ENCODE measurements around the gene SLC7A10.

Gene SLC7A10

DNA sequence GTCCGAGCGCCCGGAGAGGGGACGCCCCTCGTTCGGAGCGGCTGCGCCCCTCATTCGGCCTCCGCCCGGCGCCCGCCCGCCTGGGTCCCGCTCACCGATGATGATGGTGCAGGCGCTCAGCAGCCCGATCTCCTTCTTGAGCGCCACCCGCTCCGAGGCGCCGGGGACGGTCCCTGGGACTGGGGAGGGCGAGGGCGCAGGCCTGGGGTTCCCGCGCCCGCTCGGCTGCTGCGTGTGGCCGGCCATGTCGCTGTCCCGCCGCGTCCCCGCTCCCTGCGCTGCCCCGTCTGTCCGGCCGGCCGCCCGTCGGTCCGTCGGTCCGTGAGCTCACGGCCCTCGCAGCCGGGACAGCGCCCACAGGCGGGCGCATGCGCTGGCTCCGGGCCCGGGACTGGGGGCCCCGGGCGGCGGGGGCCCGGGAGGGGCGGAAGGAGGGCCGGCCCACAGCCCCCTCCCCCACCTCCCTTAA, at the start of gene SLC7A10:
Gene SLC7A10, minus strand, starts transcription at position 393 of the 469 bp plus-strand sequence. Its CDS starts 147 bp downstream, at position 246.
- Histone ChIP-seq H3K4me3 (peak within 1 kb of the TSS; percentile 58), H3K27ac (no peak within 1 kb of the TSS)
- no peak for DNase-seq (ENCODE audit: low spot score)
- TF ChIP-seq, protein P1, sequence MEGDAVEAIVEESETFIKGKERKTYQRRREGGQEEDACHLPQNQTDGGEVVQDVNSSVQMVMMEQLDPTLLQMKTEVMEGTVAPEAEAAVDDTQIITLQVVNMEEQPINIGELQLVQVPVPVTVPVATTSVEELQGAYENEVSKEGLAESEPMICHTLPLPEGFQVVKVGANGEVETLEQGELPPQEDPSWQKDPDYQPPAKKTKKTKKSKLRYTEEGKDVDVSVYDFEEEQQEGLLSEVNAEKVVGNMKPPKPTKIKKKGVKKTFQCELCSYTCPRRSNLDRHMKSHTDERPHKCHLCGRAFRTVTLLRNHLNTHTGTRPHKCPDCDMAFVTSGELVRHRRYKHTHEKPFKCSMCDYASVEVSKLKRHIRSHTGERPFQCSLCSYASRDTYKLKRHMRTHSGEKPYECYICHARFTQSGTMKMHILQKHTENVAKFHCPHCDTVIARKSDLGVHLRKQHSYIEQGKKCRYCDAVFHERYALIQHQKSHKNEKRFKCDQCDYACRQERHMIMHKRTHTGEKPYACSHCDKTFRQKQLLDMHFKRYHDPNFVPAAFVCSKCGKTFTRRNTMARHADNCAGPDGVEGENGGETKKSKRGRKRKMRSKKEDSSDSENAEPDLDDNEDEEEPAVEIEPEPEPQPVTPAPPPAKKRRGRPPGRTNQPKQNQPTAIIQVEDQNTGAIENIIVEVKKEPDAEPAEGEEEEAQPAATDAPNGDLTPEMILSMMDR (IDR thresholded peaks at IDR 0.05), result no peak

DNA sequence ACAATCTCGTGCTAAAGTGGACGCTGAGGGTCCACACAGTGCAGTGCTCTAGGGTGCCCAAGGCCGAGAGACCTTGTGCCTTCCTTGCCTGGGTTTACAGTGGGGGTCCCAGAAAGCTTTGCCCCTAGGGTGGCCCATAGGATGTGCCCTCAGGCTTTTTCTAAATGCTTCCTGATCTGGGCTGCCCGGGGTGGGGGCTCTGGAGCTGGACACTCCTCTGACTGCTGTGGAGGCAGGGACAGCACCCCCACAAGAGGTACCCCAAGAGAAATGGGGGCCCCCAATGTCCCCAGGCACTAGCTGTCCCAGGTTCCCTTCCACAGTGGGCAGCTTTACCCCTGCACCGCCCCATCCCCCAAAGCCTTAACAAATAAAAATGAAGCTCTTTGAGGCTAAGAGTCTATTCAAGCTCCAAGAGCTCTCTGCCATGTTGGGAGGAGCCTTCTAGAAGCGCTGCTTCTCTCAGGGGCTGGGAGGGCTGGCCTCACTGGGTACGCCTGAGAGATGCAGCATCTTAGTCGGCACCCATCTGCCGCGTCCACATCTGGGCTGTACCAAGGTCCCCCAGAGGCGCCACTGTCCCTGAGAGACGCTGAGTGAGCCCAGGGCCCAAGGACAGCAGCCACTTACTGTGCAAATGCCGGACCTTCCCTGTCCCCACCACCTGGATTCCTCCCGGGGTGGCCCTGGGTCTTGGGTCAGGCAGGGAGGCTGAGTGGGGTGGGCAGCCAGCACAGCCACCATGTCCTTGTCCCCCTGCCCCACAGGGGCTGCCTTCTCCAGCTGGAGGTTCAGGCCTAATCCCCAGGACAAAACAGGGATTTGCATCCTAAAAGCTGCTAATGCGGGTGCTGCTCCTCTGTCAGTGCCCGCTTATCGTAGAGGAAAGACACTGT, 49.3 kb upstream of the SLC7A10 start:
- Histone ChIP-seq H3K27ac (peak overlapping the region in 1 of 2 donors; percentile 24), H3K4me3 (no peak overlapping the region)
- no peak for DNase-seq (ENCODE audit: low spot score)
- TF ChIP-seq, protein P1 (IDR thresholded peaks at IDR 0.05), result no peak

DNA sequence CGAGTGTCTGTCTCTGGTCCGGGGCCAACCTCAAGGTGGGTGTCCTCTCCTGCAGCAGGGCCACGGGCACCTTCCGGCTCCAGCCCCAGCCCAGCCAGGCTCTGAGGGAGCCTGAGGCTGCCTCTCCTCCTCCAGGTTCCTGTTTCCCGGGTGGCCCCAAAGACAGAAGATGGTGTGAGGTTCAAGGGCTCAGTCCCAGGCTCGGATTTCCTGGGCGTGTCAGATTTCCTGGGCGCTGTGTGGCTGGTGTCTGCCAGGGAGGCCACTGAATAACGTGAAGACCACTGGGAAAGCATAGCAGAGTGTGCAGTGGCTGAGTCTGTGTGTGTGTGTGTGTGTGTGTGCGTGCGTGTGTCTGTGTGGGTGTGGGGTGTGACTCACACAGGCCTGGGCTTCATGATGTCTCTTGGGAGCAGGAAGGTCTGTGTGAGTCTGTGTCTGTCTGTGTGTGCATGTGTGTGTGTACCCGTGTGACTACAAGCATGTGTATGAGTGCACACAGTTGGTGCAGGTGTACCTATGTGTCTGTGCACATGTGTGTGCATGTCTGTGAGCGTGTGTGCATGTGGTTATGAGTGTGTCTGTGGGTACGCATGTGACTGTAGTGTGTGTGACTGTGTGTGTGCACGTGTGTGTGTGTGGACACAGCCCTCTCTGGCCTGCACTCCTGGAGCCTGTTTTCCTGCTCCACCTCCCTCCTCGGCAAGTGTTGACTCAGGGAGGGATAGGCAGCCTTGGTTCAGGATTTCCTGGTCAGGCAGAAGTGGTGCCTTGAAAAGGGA, 48.4 kb upstream of the SLC7A10 start:
- Histone ChIP-seq H3K4me3 (no peak overlapping the region), H3K27ac (peak overlapping the region in 1 of 2 donors; percentile 24)
- TF ChIP-seq, protein P1 (IDR thresholded peaks at IDR 0.05), result no peak
- no peak for DNase-seq (ENCODE audit: low spot score)

DNA sequence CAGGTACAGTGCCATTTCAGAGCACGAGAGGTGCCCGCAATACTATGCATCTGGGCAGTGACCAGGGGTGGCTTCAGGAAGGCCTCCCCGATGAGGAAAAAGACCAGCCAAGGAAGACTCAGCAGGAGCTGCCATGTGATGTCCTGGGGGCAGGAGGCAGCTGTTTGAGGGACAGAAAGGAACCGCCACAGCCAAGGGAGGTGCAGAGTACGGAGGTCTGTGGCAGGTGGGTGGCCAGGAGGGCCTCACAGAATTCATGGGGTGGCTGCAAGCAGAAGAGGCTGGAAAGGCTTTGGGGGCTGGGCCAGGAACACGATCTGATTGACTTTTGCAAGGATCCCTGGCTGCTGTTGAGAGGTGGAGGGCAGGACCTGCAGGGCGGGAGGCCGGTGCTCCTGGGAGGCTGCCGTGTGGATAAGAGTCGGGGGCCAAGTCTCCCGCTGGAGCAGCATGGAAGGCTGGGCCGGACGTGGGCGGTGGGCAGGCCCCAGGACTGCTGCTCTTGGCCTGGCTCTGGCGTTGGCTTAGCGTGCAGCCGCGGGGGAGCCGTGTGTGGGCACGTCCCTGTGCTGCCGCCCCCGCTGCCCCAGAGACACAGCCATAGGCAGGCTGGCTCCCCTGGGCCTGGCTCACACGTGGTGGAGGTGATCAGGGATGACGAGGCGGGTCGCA, 47.6 kb upstream of the SLC7A10 start:
- no peak overlapping the region for H3K4me3 ChIP-seq
- H3K27ac ChIP-seq, result peak overlapping the region in 1 of 2 donors; percentile 24
- TF ChIP-seq, protein P1 (IDR thresholded peaks at IDR 0.05), result no peak
- DNase-seq (ENCODE audit: low spot score), result no peak

DNA sequence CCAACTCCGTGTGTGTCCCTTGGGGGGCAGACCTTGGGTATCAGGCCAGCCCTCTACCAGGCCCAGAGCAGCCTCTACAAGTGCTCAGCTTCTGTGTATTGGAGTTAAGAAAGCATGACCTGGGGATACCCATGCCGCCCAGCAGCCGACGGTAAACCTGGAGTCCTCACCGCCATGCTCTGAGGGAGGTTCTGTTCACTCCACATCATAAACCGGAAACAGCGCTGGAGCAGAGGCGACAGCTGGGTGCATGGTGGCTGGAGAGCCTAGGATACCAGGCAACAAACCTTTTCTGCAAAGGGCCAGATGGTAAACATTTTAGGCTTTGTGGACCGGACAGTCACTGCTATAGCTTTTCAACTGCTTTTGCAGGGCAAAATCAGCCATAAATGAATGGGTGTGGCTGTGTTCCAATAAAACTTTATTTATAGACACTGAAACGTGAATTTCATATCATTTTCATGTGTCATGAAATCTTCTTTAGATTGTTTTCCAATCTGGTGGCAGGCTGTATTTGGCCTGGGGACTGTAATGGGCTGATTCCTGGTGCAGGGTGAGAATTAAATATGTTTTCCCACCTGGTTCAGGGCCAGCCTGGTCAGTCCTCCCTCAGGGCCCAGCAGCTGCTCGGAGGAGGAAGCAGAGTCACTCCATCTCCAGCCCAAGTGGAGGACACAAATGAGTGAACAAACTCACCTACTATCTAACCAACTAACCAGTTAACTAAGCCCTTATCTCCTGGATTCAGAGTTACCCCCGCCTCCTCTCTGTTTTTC, 45.8 kb upstream of the SLC7A10 start:
- no peak overlapping the region for H3K27ac ChIP-seq
- no peak for DNase-seq (ENCODE audit: low spot score)
- no peak overlapping the region for H3K4me3 ChIP-seq
- TF ChIP-seq, protein P1 (IDR thresholded peaks at IDR 0.05), result no peak

DNA sequence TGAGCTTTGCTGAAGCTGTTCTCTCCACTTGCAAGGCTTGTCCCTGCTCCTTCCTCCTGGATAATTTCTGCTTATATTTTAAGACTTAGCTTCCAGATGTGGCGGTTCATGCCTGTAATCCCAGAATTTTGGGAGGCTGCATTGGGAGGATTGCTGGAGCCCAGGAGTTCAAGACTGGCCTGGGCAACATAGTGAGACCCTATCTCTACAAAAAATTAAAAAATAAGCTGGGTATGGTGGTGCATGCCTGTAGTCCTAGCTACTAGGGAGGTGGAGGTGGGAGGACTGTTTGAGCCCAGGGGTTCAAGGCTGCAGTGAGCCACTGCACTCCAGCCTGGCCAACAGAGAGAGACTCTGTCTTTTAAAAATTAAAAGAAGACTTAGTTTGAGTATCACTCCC, 45.1 kb upstream of the SLC7A10 start:
- Histone ChIP-seq H3K27ac (no peak overlapping the region), H3K4me3 (no peak overlapping the region)
- TF ChIP-seq, protein P1 (IDR thresholded peaks at IDR 0.05), result no peak
- no peak for DNase-seq (ENCODE audit: low spot score)

Data from coronary artery (tissue), 2 donors.